Astrocyte (in vitro differentiated cells and primary cell): ENCODE results near the gene ILDR1. TPM values are rescaled to one million over a fixed set of nuclear protein-coding genes. Genes with fewer than 3 reads are reported as not detected.
"Not testable (repeated sequence)": the region's sequence is repeated elsewhere in the genome, so short reads cannot be mapped to it uniquely, and the experiment has no call there.

Experiments
- DNase-seq: peaks from one replicate; pipeline ENCODE4 v3.0.0-alpha.2; 2010; ENCODE audit warnings: low read depth
- FAIRE-seq: peaks from 2 replicates; lab custom pipeline; 2011; peaks lifted over from hg19 to GRCh38; lab: Jason Lieb, UNC
- H2AFZ ChIP-seq: 2 replicates; pipeline ENCODE4 v1.6.0; 2012; ENCODE audit warnings: low read depth, low read length, inconsistent platforms
- H3K27ac ChIP-seq: 2 replicates; pipeline ENCODE4 v1.5.1; 2011; ENCODE audit warnings: low read depth, low read length, inconsistent platforms
- H3K27me3 ChIP-seq: 2 replicates; pipeline ENCODE4 v1.6.0; 2011; ENCODE audit warnings: low read length, inconsistent platforms; ENCODE audit not compliant: insufficient read depth
- H3K36me3 ChIP-seq: 2 replicates; pipeline ENCODE4 v1.5.1; 2011; ENCODE audit warnings: low read length, inconsistent platforms; ENCODE audit not compliant: insufficient read depth
- H3K4me1 ChIP-seq: 2 replicates; pipeline ENCODE4 v1.5.1; 2011; ENCODE audit warnings: low read length, inconsistent platforms; ENCODE audit not compliant: insufficient read depth
- H3K4me2 ChIP-seq: 2 replicates; pipeline ENCODE4 v1.6.0; 2012; ENCODE audit warnings: low read length, inconsistent platforms
- H3K4me3 ChIP-seq: 2 replicates; pipeline ENCODE4 v1.5.1; 2011; ENCODE audit warnings: low read depth, mild to moderate bottlenecking, low read length, inconsistent platforms; ENCODE audit not compliant: insufficient read depth
- H3K79me2 ChIP-seq: 2 replicates; pipeline ENCODE4 v1.6.0; 2012; ENCODE audit warnings: mild to moderate bottlenecking, low read length, inconsistent platforms; ENCODE audit not compliant: insufficient read depth
- H3K9ac ChIP-seq: 2 replicates; pipeline ENCODE4 v1.6.0; 2012; ENCODE audit warnings: mild to moderate bottlenecking, low read length, inconsistent platforms
- H3K9me3 ChIP-seq: 2 replicates; pipeline ENCODE4 v1.5.1; 2012; ENCODE audit warnings: low read depth, mild to moderate bottlenecking, low read length, inconsistent platforms; ENCODE audit not compliant: insufficient read depth
- H4K20me1 ChIP-seq: 2 replicates; pipeline ENCODE4 v1.6.0; 2012; ENCODE audit warnings: low read length, inconsistent platforms; ENCODE audit not compliant: insufficient read depth
- H3K27ac Mint-ChIP-seq: one replicate; pipeline ENCODE4 v1.8.0; 2021; ENCODE audit warnings: mild to moderate bottlenecking, mixed read lengths; ENCODE audit not compliant: unreplicated experiment
- H3K27me3 Mint-ChIP-seq: one replicate; pipeline ENCODE4 v1.8.0; 2021; ENCODE audit warnings: low read depth, mixed read lengths; ENCODE audit not compliant: unreplicated experiment
- H3K36me3 Mint-ChIP-seq: one replicate; pipeline ENCODE4 v1.8.0; 2021; ENCODE audit warnings: low read depth, mixed read lengths; ENCODE audit not compliant: unreplicated experiment
- H3K4me1 Mint-ChIP-seq: one replicate; pipeline ENCODE4 v1.8.0; 2021; ENCODE audit warnings: low read depth, mixed read lengths; ENCODE audit not compliant: unreplicated experiment
- H3K4me3 Mint-ChIP-seq: one replicate; pipeline ENCODE4 v1.8.0; 2021; ENCODE audit warnings: mild to moderate bottlenecking, moderate library complexity, mixed read lengths; ENCODE audit not compliant: unreplicated experiment
- H3K9me3 Mint-ChIP-seq: one replicate; pipeline ENCODE4 v1.8.0; 2021; ENCODE audit warnings: mild to moderate bottlenecking, mixed read lengths; ENCODE audit not compliant: unreplicated experiment
- CTCF ChIP-seq: IDR thresholded peaks from 2 replicates; pipeline ENCODE4 v1.5.1; 2011; ENCODE audit warnings: low read depth, mild to moderate bottlenecking, inconsistent platforms, low read length, moderate library complexity; ENCODE audit not compliant: insufficient read depth
- EZH2 ChIP-seq: IDR thresholded peaks from 2 replicates; pipeline ENCODE4 v1.6.1; 2012; ENCODE audit warnings: mild to moderate bottlenecking, low read length, inconsistent platforms; ENCODE audit not compliant: insufficient read depth
- total RNA-seq: library from RNA; stranded (reverse); gene quantifications from 2 replicates; pipeline ENCODE4 v1.2.1, GENCODE V29; 2021

Gene ILDR1
- total RNA-seq, 1 donor from 2014 or later, result not detected

DNA sequence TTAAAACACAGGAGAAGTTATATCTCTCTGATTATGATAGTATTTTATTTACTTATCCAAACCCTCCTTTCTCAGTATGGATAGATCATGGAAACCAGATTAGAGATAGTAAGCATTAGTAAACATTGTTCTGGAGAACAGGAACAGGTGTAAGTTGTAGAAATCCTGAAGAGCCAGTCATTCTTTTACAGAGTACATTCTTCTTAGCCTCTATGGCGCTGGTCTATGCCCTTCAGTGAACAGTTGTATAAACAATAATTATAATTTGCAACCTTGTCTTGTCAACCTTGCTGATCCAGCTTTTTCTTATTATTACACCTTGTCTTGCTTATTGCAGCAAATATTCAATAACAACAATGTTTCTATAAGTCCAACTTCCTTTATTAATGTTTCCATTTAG is 80.5 kb downstream of the ILDR1 start:
- H3K36me3 ChIP-seq, result no peaks in the 10 kb centered on the region
- no peaks in the 10 kb centered on the region for H3K9me3 ChIP-seq
- H3K4me3 Mint-ChIP-seq, result no peak overlapping the region
- no peaks in the 10 kb centered on the region for H3K4me1 Mint-ChIP-seq
- TF ChIP-seq EZH2, result no peak
- no peak for TF ChIP-seq CTCF
- no peak overlapping the region for H2AFZ ChIP-seq
- no peaks in the 10 kb centered on the region for H3K79me2 ChIP-seq
- no peak overlapping the region for H3K4me3 ChIP-seq
- FAIRE-seq (no peak), DNase-seq (no peak)
- no peaks in the 10 kb centered on the region for H3K4me1 ChIP-seq
- no peak overlapping the region for H3K4me2 ChIP-seq
- H3K27me3 Mint-ChIP-seq, result no peaks in the 10 kb centered on the region
- H3K9ac ChIP-seq, result no peak overlapping the region
- H3K27me3 ChIP-seq, result no peaks in the 10 kb centered on the region
- H4K20me1 ChIP-seq, result no peaks in the 10 kb centered on the region
- no peak overlapping the region for H3K27ac Mint-ChIP-seq
- no peak overlapping the region for H3K27ac ChIP-seq
- no peaks in the 10 kb centered on the region for H3K36me3 Mint-ChIP-seq
- no peaks in the 10 kb centered on the region for H3K9me3 Mint-ChIP-seq

DNA sequence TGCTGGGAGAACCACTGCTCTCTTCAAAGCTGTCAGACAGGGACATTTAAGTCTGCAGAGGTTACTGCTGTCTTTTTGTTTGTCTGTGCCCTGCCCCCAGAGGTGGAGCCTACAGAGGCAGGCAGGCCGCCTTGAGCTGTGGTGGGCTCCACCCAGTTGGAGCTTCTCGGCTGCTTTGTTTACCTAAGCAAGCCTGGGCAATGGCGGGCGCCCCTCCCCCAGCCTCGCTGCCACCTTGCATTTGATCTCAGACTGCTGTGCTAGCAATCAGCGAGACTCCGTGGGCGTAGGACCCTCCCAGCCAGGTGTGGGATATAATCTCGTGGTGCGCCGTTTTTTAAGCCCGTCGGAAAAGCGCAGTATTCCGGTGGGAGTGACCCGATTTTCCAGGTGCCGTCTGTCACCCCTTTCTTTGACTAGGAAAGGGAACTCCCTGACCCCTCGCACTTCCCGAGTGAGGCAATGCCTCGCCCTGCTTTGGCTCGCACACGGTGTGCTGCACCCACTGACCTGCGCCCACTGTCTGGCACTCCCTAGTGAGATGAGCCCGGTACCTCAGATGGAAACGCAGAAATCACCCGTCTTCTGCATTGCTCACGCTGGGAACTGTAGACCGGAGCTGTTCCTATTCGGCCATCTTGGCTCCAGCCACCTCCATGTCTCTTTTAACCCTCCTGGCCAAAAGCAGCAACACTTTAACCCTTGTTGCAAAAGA is 83.7 kb downstream of the ILDR1 start:
- not testable (repeated sequence) for H3K4me3 ChIP-seq, H3K27me3 ChIP-seq, H3K4me3 Mint-ChIP-seq, H3K36me3 Mint-ChIP-seq, H3K79me2 ChIP-seq, H3K27ac ChIP-seq, FAIRE-seq, H3K36me3 ChIP-seq, H3K9ac ChIP-seq, H4K20me1 ChIP-seq, H3K27me3 Mint-ChIP-seq, H3K4me1 ChIP-seq, H2AFZ ChIP-seq, H3K9me3 ChIP-seq, H3K4me1 Mint-ChIP-seq, H3K27ac Mint-ChIP-seq, H3K9me3 Mint-ChIP-seq, H3K4me2 ChIP-seq, DNase-seq

Other genes starting within 250 kb of the ILDR1 start
- 13.1 and 13.8 TPM in 2 replicates for gene IQCB1, start 187.2 kb downstream of the ILDR1 start, total RNA-seq
- gene EAF2, start 187.0 kb downstream of the ILDR1 start, total RNA-seq, result 1.7 and 1.8 TPM in 2 replicates
- 0.19 and 0.89 TPM in 2 replicates for gene SLC15A2, start 127.8 kb downstream of the ILDR1 start, total RNA-seq
- not detected in 2 replicates for gene CD86, start 33.1 kb upstream of the ILDR1 start, total RNA-seq
- not detected in 2 replicates for gene CASR, start 161.4 kb upstream of the ILDR1 start, total RNA-seq